HG03095 (cell line): ENCODE data around the gene ZNF76.

ENCODE experiments used
- ATAC-seq: cut with Tn5 transposase; IDR thresholded peaks from one replicate; pipeline ENCODE4 v1.9.1; 2021; ENCODE audit warnings: moderate library complexity; ENCODE audit not compliant: unreplicated experiment

Gene ZNF76

DNA sequence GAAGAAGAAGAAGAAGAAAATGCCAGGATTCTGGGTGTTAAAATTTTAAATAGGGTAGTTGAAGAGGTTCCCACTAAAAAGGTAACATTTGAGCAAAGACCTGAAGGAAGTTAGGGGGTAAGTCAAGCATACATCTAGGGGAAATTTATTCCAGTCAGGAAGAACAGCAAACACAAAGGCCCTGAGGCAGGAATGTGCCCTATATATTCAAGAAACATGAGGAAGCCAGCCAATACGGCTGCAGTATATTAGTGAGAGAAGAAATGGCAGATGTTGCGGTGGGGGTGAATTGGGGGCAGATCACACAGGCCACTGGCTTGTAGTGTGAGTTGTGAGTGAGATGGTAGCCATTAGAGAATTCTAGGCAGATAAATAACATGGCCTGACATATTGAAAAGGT is 6.0 kb downstream of the ZNF76 start:
- no peak for ATAC-seq

DNA sequence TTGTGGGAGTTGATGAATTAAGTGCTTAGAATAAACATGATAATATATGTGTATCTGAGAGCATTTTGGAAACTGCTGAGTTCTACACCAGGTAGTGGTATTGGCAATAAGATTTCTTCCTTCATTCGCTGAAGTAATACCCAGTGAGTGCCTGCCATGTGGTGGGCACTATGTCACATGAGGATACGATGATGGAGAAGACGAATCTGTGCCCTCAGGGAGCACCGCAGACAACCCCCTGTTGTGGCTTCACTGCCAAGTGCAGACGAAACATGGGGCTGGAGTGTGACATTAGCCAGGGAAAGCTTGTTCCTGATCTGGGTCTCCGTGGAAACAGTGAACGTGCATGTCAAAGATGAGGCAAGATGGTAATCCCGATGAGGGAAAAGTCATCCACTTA is 7.9 kb downstream of the ZNF76 start:
- no peak for ATAC-seq

DNA sequence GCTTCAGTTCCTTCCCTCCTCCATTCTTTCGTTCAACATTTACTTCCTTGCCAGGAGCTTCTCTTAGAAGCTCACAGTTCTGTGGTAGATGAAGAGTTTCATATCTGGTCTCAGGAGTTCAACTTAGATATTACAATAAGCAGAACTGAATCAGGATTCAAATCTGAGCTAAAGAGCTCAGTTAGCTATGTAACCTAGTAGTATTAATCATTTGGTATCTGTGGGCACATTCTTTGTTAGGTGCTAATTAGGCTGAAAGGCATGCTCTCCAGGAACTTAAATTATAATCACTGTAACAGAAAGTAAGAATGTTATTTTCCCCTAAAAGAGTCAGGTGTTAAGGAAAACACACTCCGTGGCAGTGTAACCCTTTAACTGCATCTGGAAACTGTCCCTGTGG is 8.4 kb downstream of the ZNF76 start:
- no peak for ATAC-seq

DNA sequence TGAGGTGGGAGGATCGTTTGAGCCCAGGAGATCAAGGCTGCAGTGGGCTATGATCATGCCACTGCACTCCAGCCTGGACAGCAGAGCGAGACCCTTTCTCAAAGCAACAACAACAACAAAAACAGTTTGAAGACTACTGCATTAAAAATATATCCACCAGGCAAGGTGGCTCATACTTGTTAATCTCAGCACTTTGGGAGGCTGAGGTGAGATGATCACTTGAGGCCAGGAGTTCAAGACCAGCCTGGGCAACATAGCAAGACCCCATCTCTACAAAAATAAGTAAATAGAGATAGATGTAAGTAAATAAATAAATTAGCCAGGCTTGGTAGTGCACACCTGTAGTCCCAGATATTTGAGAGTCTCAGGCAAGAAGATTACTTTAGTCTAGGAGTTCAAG is 12.5 kb downstream of the ZNF76 start:
- ATAC-seq = no peak

DNA sequence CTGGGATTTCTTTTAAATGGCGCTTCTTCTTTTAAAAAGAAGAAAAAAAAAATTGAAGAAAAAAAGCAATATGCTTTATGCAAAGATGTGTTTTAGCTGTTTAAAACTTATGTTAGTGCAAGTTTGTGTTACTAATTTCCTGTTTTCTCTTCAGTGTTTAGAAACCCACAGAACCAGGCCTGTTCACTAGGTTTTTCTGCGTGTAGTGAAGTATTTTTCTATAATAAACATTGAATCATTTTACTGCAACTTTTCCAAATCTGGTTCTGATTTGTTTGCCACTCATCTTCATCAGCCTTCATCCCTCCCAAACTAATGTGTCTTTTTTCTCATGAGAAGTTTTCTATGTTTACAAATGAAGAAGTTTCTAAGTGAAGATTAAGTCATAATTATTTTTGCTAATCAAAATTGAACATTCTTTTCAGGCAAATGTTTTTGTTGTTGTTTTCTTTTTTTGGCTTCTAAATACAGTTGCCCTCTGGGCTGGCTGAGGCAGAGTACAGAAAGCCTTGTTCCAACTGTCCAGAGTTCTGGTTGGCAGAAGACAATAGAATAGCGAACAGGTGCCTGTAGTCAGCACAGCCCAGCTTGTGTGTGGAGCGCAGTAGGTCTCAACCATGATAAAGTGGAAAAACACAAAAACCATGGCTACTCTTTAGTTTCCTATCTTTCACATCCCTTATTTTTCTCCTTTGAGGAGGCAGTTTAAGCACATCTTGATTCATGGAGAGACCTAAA is 14.5 kb downstream of the ZNF76 start:
- no peak for ATAC-seq

DNA sequence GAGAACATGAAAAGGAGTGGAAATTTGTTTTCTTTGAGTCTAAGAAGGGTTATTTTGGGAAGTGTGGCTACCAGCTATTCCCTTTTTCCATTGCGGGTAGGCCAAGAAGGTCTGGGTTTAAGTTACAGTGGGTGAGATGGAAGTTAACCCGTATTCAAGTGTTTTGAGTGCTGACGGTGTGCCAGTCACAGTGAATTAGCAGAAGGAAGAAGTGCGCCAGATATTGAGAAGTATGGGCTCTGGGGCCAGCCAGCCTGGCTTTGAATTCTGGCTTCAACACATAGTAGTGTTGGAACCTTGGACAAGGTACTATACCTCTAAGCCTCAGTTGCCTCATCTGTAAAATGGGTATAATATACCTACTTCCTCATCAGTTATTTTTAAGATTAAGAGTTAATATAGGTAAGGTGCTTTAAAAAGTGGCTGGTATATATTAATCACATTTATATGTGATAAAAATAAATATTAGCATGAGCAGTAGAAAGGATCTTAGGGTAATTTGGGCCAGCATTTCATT is 16.3 kb downstream of the ZNF76 start:
- no peak for ATAC-seq

DNA sequence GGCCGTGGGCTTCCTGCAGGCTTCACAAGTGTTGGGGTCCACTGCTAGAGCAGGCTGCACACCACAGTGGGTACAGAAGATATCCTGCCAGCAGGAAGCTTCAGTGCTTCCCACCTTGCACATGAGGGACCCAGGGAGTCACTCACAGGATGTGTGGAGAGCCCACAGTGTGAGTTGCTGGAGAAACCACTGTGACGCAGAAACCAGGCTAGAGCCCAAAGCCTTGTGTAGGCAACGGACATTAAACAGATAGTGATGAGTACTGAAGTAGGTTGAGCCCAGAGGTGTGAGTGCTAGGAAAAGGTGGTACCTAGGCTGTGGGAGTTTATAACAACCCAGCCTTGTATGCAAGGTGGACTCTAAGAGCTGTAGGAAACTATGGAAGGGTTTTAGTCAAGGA is 19.2 kb downstream of the ZNF76 start:
- no peak for ATAC-seq

DNA sequence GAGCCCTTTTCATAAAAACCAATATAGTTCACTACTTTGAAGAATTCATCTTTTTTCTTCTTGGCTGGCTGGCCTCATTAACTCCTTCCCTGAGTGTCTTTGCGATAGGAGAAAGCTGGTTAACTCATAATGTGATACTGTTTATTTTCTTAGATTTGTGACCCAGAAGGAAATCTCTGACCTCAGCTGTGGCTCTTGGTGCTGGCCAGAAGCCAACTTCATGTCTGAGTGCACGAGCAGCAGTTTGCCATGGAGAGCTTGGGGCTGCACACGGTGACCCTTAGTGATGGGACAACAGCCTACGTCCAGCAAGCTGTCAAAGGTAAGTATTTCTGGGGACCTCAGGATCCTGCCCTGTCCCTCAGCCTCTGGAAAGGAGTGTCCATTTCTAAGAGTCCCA is 21.4 kb downstream of the ZNF76 start:
- ATAC-seq = no peak

DNA sequence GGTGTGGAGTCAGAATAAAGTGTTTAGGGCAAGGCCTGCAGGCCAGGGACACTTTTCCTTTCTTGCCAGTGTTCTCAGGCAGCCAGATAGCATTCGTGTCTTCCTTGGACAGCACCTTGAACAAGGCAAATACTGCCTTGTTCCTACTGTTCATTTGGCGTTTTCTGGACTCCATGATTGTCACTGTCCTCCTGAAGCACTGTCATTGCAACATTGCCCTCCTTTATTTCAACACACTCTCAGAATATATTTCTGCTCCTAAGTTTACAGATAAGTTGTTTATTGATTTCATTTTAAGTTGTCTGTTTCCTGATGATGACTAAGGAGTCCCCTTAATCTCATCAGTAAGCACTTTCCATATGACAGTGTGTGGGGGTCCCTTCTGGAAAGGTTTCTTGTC is 22.9 kb downstream of the ZNF76 start:
- no peak for ATAC-seq

DNA sequence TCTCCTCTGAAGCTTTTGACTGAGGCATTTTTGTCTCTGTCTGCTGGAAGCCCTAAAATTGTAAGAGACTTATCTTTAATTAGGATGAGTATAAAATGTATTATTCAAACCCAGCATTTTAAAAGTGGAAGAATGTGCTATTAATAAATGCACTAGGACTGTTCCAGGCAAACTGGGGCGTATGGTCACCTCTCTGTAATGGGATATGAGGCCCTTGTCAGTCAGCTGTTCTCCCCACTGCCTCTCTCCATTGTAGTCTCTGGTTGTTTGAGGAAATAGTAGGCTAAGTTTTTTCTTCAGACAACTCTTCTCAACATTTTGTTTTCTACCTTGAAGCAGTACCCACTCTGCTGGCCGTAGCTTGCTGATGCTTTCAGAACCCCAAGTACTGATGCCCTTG is 23.8 kb downstream of the ZNF76 start:
- no peak for ATAC-seq

DNA sequence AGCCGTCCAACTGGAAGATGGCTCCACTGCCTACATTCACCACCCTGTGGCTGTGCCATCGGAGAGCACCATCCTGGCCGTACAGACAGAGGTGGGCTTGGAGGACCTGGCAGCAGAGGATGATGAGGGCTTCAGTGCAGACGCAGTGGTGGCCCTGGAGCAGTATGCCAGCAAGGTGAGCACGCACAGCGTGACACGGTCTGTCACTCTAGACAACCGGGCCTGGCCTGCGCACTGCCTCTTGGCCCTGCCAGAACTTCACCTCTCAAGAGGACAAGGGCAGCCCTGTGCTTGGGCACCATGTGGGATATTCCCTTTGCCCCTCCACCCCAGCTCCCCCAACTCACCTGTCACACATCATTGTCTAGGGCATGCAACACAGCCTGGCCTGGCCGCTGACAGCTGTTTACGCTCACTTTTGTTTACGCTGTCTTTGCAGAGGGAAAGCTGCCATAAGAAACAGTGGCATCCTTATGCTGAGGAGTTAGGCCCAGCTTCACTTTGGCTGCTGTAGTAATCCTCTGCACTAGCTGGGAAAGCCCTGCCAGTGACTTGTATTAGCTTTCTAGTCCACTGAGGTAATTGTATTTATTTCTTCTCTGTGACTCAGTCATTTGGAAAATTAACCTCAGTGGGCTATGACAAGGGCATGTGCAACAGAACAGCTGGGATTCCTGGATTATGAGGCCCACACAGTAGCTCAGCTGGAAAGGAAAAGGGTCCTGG is 28.3 kb downstream of the ZNF76 start:
- no peak for ATAC-seq

DNA sequence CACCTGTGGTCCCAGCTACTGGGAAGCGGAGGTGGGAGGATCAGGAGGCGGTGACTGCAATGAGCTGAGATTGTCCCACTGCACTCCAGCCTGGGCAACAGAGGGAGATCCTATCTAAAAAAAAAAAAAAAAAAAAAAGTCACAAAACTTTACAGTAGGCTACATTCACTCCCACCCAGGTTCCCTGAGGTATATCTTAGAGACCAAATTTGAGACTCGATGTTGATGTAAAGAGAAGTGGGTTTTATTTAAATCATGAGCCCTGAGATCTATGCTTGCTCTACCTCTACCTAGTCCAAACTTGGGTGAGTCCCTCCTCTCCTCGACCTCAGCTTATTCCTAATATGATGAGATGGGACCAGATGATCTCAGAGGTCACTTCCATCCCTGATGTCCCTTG is 29.3 kb downstream of the ZNF76 start:
- no peak for ATAC-seq

DNA sequence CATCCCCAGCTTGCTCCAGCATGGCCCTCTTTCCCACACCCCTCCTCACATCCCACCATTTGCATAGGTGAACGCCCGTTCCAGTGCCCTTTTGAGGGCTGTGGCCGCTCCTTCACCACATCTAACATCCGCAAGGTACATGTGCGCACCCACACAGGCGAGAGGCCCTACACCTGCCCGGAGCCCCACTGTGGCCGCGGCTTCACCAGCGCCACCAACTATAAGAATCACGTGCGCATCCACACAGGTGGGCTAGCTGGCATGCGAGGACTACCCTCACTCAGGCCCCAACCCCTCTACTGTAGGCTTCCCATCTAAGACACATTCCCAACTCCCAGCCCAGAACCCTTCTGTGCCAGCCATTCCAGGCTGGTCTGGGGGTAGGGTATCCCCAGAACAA is 32.0 kb downstream of the ZNF76 start:
- no peak for ATAC-seq

DNA sequence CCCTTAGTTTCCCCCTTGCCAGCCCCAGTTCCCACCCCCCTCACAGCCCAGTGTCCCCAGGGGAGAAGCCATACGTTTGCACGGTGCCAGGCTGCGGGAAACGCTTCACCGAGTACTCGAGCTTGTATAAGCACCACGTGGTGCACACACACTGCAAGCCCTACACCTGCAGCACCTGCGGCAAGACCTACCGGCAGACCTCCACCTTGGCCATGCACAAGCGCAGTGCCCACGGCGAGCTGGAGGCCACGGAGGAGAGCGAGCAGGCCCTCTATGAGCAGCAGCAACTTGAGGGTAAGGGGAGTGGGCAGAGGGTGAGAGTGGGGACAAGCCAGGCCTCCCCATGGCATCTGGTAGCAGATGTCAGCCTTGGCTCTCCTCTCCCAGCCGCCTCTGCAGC is 33.0 kb downstream of the ZNF76 start:
- no peak for ATAC-seq

DNA sequence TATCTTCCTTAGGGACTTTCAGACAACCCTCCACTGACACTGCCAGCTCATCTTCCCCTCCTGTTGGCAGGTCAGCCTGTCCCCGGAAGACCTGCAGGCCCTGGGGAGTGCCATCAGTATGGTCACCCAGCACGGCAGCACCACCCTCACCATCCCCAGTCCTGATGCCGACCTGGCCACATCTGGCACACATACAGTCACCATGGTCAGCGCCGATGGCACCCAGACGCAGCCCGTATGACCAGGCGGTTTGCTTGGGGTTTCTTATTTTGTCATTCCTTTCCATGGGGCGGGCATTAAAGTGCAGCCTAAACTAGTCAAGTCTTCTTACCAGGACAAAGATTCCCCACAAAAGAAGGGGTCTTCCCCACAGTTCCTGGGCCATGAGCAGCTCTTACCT is 34.1 kb downstream of the ZNF76 start:
- no peak for ATAC-seq

DNA sequence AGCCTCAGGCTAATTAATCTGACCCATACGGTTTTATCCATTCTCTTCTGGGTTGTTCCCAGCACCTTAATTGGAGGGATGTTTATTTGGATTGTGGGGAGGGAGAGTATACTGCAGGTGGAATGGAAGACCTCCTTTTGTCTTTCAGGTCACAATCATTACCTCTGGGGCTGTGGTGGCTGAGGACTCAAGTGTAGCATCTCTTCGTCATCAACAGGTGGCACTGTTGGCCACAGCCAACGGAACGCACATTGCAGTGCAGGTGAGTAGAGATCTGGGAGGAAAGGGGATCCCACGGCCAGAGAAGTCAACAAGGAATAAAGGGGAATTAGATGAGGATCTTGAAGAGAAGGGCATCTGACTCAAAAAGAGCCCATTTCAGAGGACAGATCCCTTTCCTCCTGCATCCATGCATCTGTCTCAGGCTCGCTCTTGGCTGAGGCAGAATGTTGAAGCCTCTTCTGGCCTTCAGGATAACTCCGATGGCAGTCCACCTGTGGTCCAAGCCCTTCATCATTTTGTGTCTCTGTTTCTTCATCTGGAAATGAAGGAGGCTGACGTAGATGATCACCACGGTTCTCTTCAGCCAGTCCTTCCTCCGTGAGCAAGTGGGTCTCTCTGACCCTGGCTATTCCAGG is 34.9 kb downstream of the ZNF76 start:
- no peak for ATAC-seq

DNA sequence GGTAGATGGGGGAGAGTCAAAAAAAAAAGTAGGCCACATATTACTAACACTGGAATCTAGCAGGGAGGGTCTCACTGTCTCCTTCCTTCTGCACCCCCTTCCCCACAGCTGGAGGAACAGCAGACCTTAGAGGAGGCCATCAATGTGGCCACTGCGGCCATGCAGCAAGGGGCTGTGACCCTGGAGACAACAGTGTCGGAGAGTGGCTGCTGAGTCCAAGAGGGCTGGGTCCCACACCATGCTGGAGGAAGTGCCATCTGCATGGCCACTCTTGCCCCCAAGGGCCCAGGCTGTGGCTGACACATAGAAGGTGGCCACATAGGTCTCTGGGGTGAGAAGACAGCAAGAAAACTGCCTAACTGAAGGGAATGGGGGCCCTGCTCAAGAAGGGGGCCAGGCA is 35.5 kb downstream of the ZNF76 start:
- ATAC-seq = no peak

DNA sequence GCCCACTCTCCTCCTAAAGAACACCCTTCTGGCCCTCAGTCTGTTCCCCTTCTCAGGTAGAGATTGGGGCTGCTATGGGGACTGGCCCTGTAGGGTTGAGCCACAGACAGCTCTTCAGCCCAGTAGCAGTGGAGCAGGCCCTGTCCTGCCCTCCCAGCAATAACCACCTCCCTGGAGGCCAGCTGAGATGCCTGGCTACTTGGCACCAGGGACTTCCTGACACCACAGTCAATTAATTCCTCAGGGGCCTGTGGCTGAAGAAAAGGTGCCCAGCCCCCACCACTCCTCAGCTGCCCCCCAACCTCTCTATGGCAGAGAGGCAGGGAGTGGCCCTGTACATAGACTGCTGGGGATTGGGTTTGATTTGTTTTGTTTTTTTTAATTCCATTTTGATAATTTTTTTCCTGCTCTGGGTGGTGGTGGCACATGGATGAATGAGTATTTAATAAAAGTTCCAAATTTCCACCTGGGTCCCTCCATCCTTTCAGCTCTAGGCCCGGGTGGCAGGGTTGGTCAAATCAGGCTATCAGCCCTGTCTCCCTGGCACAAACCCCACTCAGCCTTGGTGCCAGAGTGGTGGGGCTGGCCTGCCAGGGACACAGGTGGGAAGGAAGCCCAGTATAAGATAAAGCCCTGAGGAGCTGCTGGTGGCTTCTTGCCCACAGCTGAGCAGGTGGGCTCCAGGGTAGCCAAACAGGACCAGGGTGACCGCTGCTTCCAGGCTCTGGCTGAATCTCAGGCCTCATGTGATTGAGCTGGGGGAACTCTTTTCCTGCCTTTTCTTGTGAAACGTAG is 36.2 kb downstream of the ZNF76 start:
- ATAC-seq = no peak

DNA sequence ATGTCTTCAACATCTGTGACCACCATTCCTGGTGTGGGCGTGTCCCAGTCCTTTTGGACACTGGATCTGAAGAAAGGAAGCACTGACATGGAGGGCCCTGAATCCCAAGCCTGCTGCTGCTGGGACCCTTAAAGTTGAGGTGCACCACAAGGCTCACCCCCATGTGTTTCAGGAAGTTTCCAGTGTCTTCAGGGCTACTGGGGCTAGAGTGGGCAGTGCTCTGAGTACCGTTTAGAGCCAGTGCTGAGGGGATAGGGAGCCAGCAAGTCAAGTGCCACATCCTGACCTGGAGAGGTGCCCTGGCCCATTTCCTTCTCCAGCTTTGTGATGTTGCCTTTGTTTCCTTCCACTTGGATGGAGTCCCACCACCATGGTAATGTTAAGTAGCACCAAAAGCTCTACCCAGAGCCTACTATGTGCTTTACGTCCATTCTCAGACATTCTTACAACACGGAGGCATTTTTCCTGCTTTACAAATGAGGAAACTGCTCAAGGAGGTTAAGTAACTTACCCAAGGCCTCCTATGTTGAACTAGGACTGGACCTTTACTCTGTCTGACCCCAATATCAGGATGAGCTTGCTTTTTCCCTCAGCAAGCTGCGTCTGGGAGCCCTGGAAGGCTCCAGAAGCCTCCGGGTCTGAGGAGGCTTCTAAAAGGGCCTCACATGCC is 37.5 kb downstream of the ZNF76 start:
- peak; percentile 3 for ATAC-seq

DNA sequence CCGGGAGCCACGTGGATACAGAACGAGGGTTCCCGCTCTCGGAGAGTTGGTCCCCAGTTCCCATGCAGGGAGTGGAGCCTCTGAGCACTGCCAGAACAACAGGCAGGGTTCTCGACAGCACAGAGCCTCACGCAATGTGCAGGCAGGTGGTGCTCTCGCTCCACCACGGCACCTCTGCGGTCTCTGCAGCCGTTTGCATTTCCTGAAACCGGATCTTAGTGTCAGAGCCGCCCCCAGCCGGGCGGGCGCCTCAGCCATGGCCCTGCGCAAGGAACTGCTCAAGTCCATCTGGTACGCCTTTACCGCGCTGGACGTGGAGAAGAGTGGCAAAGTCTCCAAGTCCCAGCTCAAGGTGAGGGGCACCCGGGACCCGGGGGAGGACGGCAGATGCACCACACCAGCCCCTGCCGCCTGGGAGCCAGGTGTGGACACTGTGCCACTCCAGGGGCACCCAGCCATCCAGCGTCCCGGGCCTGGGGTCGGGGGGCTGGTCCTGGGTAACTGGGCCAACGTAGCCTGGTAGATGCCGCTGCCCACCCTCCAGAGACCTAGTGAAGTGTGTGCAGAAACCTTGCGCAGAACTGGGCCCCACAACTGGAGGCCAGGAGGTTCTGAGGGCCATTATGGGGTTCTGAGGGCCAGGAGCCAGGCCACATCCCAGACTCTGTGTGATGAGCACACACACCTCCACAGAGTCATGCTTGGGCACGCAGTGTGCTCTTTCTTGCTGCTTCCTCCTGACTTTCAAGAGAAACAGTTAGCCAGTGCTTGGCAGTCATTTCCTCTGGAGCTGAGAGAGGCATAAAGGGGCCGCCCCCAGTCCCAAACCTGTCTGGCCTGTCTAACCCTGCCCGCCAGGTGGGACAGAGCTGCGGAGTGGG is 38.3 kb downstream of the ZNF76 start, which contains the start of gene DEF6:
Gene DEF6, plus strand, starts transcription at position 218 of the 881 bp plus-strand sequence. Its CDS starts 39 bp downstream, at position 257.
- ATAC-seq = peak; percentile 68
